K562 (cell line): ENCODE measurements around the gene ARHGEF16. TPM values are rescaled to one million over a fixed set of nuclear protein-coding genes. Genes with fewer than 3 reads are reported as not detected.

Experiments
- ATAC-seq: fragments of 200-7000 bp; cut with Tn5 transposase; 3 replicates; pipeline ENCODE4 v1.9.1; 2020; ENCODE audit warnings: moderate library complexity
- BruUV-seq: library from RNA; stranded (reverse); fragments of 400-500 nt; replicated peaks from 2 replicates; lab custom pipeline; 2021; lab: Mats Ljungman, UMichigan
- CTCF ChIA-PET: fragments of 300-600 bp; formaldehyde crosslinking; extraction: SDS; loops from one replicate; lab custom pipeline; 2021; ENCODE audit warnings: low intra/inter-chr PET ratio; lab: Yijun Ruan, JAX
- POLR2A ChIA-PET: fragments of 300-600, 350-650 bp; sonication (Branson Sonifier 250); formaldehyde crosslinking; extraction: SDS; loops from one replicate; lab custom pipeline; 2021; ENCODE audit warnings: antibody characterized with exemption, inconsistent platforms; lab: Yijun Ruan, JAX
- DNase-seq, 4 experiments: peaks; one replicate each; pipeline versions ENCODE4 v3.0.0 to v3.0.0-alpha.2; 2011 to 2018; ENCODE audit warnings: low spot score in 3 of 4, mixed read lengths in 3 of 4; ENCODE audit errors: extremely low read depth in 1 of 4
- FAIRE-seq: peaks from 2 replicates; lab custom pipeline; 2011; peaks lifted over from hg19 to GRCh38; lab: Jason Lieb, UNC
- H2AFZ ChIP-seq: 2 replicates; pipeline ENCODE4 v1.6.0; 2011; ENCODE audit warnings: low read depth, low read length, control low read depth, inconsistent platforms
- H3K27ac ChIP-seq: fragments of 200-600 bp; 3 replicates; pipeline ENCODE4 v1.8.0; 2011; ENCODE audit warnings: low read depth, mild to moderate bottlenecking, control low read depth, inconsistent platforms, low read length, moderate library complexity, mixed read lengths; ENCODE audit errors: extremely low read depth
- H3K27me3 ChIP-seq, 2 experiments: fragments of 300-600 bp in 1 of 2; 2 replicates in 1 of 2; 3 replicates in 1 of 2; pipeline versions ENCODE4 v1.6.0 to v1.8.0; 2011; ENCODE audit warnings: inconsistent platforms in 2 of 2, low read length in 2 of 2, mild to moderate bottlenecking in 1 of 2, mixed read lengths in 1 of 2, moderate library complexity in 1 of 2; ENCODE audit not compliant: control insufficient read depth in 2 of 2, insufficient read depth in 2 of 2
- H3K36me3 ChIP-seq: fragments of 300-600 bp; 3 replicates; pipeline ENCODE4 v1.8.0; 2011; ENCODE audit warnings: mild to moderate bottlenecking, low read length, inconsistent platforms; ENCODE audit not compliant: control insufficient read depth, insufficient read depth
- H3K4me1 ChIP-seq, 2 experiments: fragments of 200-600 bp in 1 of 2; replicated peaks in 1 of 2; 2 replicates in 1 of 2; 3 replicates in 1 of 2; pipeline versions ENCODE4 v1.5.1 to v1.8.0; 2011; ENCODE audit warnings: inconsistent platforms in 2 of 2, low read length in 2 of 2, mild to moderate bottlenecking in 1 of 2, mixed read lengths in 1 of 2, moderate library complexity in 1 of 2; ENCODE audit not compliant: control insufficient read depth in 2 of 2, insufficient read depth in 2 of 2
- H3K4me2 ChIP-seq: 2 replicates; pipeline ENCODE4 v1.6.1; 2011; ENCODE audit warnings: low read length, control low read depth, inconsistent platforms, mixed read lengths; ENCODE audit not compliant: insufficient read depth
- H3K4me3 ChIP-seq: fragments of 200-600 bp; sonication (generic), shearing (Covaris generic); 2 replicates; pipeline ENCODE4 v1.5.1; 2016; ENCODE audit warnings: control low read depth, inconsistent platforms
- H3K79me2 ChIP-seq: fragments of 200-600 bp; 3 replicates; pipeline ENCODE4 v1.8.0; 2011; ENCODE audit warnings: low read length, inconsistent platforms; ENCODE audit not compliant: control insufficient read depth, insufficient read depth
- H3K9ac ChIP-seq, 2 experiments: 2 replicates each; pipeline versions ENCODE4 v1.6.0 to v1.6.1; 2011; ENCODE audit warnings: low read depth in 2 of 2, low read length in 2 of 2, control low read depth in 1 of 2, inconsistent platforms in 1 of 2, mild to moderate bottlenecking in 1 of 2, mixed read lengths in 1 of 2; ENCODE audit not compliant: insufficient read depth in 1 of 2
- H3K9me1 ChIP-seq: one replicate; pipeline ENCODE4 v1.6.0; 2011; ENCODE audit warnings: inconsistent platforms, mild to moderate bottlenecking, low read length, moderate library complexity; ENCODE audit not compliant: control insufficient read depth, insufficient read depth
- H3K9me3 ChIP-seq: replicated peaks from 2 replicates; pipeline ENCODE4 v1.5.1; 2011; ENCODE audit warnings: low read depth, low read length, inconsistent platforms; ENCODE audit not compliant: control insufficient read depth, insufficient read depth
- H4K20me1 ChIP-seq: replicated peaks from 2 replicates; pipeline ENCODE4 v1.6.1; 2011; ENCODE audit warnings: low read length, inconsistent platforms, mixed read lengths; ENCODE audit not compliant: control insufficient read depth, insufficient read depth
- CHD4 ChIP-seq: fragments of 200-600 bp; sonication (generic); IDR thresholded peaks from 3 replicates; pipeline ENCODE4 v1.6.1; 2012; ENCODE audit warnings: low read depth, mild to moderate bottlenecking, mixed read lengths, low read length, inconsistent platforms; ENCODE audit not compliant: insufficient read depth, insufficient replicate concordance, poor library complexity, severe bottlenecking
- HEY1 ChIP-seq: fragments of 250-450 bp; sonication (Bioruptor Pico); IDR thresholded peaks from 2 replicates; pipeline ENCODE4 v1.5.0; 2020; ENCODE audit warnings: mild to moderate bottlenecking, moderate library complexity, borderline replicate concordance
- HOMEZ ChIP-seq: fragments of 250-450 bp; sonication (Bioruptor Pico); IDR thresholded peaks from 2 replicates; pipeline ENCODE4 v1.4.0; 2020; ENCODE audit warnings: mild to moderate bottlenecking, moderate library complexity
- POLR2AphosphoS5 ChIP-seq: IDR thresholded peaks from 2 replicates; pipeline ENCODE4 v1.6.1; 2011; ENCODE audit warnings: mild to moderate bottlenecking, low read depth, low read length, moderate library complexity; ENCODE audit not compliant: control insufficient read depth, insufficient read depth
- PRMT5 ChIP-seq: sonication (generic); formaldehyde crosslinking; IDR thresholded peaks from 2 replicates; pipeline ENCODE4 v1.5.0; 2020; ENCODE audit warnings: missing genetic modification reagents
- RAD21 ChIP-seq, 2 experiments: fragments of 250-450 bp in 1 of 2; fragments of 450-650 bp in 1 of 2; sonication (Bioruptor Pico) in 1 of 2; formaldehyde crosslinking in 1 of 2; IDR thresholded peaks in 1 of 2; conservative IDR thresholded peaks in 1 of 2; 2 replicates each; pipeline versions ENCODE4 v1.4.0 to v1.8.0; 2020 to 2022; ENCODE audit warnings: mild to moderate bottlenecking in 2 of 2, moderate library complexity in 1 of 2
- SMC3 ChIP-seq: conservative IDR thresholded peaks from 2 replicates; pipeline ENCODE4 v1.6.1; 2011; ENCODE audit warnings: low read depth, low read length, improper control_type of control experiment; ENCODE audit not compliant: insufficient read depth
- SNAPC5 ChIP-seq: fragments of 250-450 bp; sonication (Bioruptor Pico); IDR thresholded peaks from 2 replicates; pipeline ENCODE4 v1.8.0; 2021; ENCODE audit warnings: moderate library complexity, mild to moderate bottlenecking, inconsistent platforms
- SREBF2 ChIP-seq: sonication (generic); formaldehyde crosslinking; IDR thresholded peaks from 2 replicates; pipeline ENCODE4 v1.4.0; 2020; ENCODE audit warnings: mild to moderate bottlenecking, missing genetic modification reagents
- TGIF2 ChIP-seq: sonication (generic); formaldehyde crosslinking; IDR thresholded peaks from 2 replicates; pipeline ENCODE4 v1.8.1; 2022; ENCODE audit warnings: mild to moderate bottlenecking, missing genetic modification reagents, moderate library complexity
- ZKSCAN3 ChIP-seq: fragments of 250-450 bp; sonication (Bioruptor Pico); IDR thresholded peaks from 2 replicates; pipeline ENCODE4 v1.4.0; 2020
- ZNF449 ChIP-seq: fragments of 250-450 bp; sonication (Bioruptor Pico); IDR thresholded peaks from 2 replicates; pipeline ENCODE4 v1.8.0; 2022; ENCODE audit warnings: moderate library complexity, mild to moderate bottlenecking, inconsistent platforms
- ZNF518B ChIP-seq: fragments of 250-450 bp; sonication (Bioruptor Pico); IDR thresholded peaks from 2 replicates; pipeline ENCODE4 v1.5.0; 2021; ENCODE audit warnings: mild to moderate bottlenecking, moderate library complexity
- whole genome bisulfite sequencing: fragments of 100-300 bp; shearing (Covaris generic); methylation state at CpG from one replicate; pipeline ENCODE4 v1.1.6; 2016; ENCODE audit warnings: low coverage, mixed read lengths; ENCODE audit not compliant: insufficient coverage; ENCODE audit errors: missing lambda C conversion rate; 5-methylcytosine and 5-hydroxymethylcytosine counted together
- in situ Hi-C: fragments of 300-500 bp; cut with MboI; formaldehyde crosslinking; loops from 4 replicates; pipeline ENCODE4 v1.15.0; 2018; ENCODE audit warnings: inconsistent platforms, mixed read lengths
- intact Hi-C: fragments of 100-400 bp; cut with micrococcal nuclease; formaldehyde crosslinking; loops from 2 replicates; pipeline ENCODE4 v1.14.2; 2022
- polyA plus RNA-seq, 8 experiments: library from polyadenylated mRNA; depleted of rRNA in 4 of 8; stranded (reverse) in 5 of 8; unstranded in 3 of 8; fragments of >200 nt; fragmentation: Nextera tagmentation in 2 of 8; fragmentation: Illumina TruSeq in 1 of 8; extraction: Ambion mirVana in 2 of 8; extraction: Trizol in 1 of 8; gene quantifications; 2 replicates each; pipeline versions ENCODE4 v1.2.1 to v1.2.3, GENCODE V29; 2011 to 2014; ENCODE audit warnings: inconsistent platforms in 1 of 8, missing spikeins in 1 of 8
- total RNA-seq, 7 experiments: library from RNA; depleted of rRNA in 6 of 7; stranded (reverse); fragments of >200 nt in 6 of 7; fragmentation: Illumina TruSeq in 2 of 7; extraction: Trizol in 2 of 7; gene quantifications; 2 replicates each; pipeline versions ENCODE4 v1.2.1 to v1.2.3, GENCODE V29; 2011 to 2021; ENCODE audit warnings: low replicate concordance in 1 of 7

The ARHGEF16 gene
- total and polyA plus RNA-seq, 9 of the 15 experiments (the other 6 are each of a cell fraction or from before 2014, with no cell fraction given) = 0.15 to 1.2 (median 0.49) TPM; not detected in 2

- DNase-seq = no peak
- no peaks in the 10 kb centered on the region for H3K9me1 ChIP-seq
- H3K4me2 ChIP-seq = no peak overlapping the region
- peaks cover 0 to 7% of the 10 kb centered on the region in 2 experiments; a peak in 1 of 5 replicates for H3K4me1 ChIP-seq
- H3K36me3 ChIP-seq = no peaks in the 10 kb centered on the region
- CTCF ChIA-PET = no interaction called here
- H4K20me1 ChIP-seq = peaks cover 3% of the 10 kb centered on the region; the same call in 1 of the 2 replicates
- H3K27ac ChIP-seq = no peak overlapping the region
- in situ Hi-C loops (loop anchor here (5.0 to 10.0 kb wide), 2 partner anchors 417 to 595 kb away; no protein-coding TSS in a partner anchor), intact Hi-C loops (loop anchor here (10.0 kb wide), 1 partner anchor 1005 kb away; the partner anchor contains the start of gene PEX10)
- no peak for ATAC-seq
- H3K27me3 ChIP-seq = peaks cover 7 to 43% of the 10 kb centered on the region in 2 experiments
- H3K79me2 ChIP-seq = no peaks in the 10 kb centered on the region
- peaks cover 4% of the 10 kb centered on the region; the same call in 1 of the 2 replicates for H3K9me3 ChIP-seq
- no peak overlapping the region for H3K9ac ChIP-seq
- POLR2A ChIA-PET = interaction anchor here (0.5 to 0.6 kb wide), 3 partner anchors 11 to 102 kb away, joined by 3 read pairs; no protein-coding TSS in a partner anchor
- no TSS peak for BruUV-seq
- FAIRE-seq = no peak
- no peak overlapping the region for H2AFZ ChIP-seq
- H3K4me3 ChIP-seq = no peak overlapping the region
- WGBS = under 1% methylated on average over 15 of the region's 15 CpGs
- TF ChIP-seq ZKSCAN3 (CRISPR knock-in tag) (no peak), RAD21 (CRISPR knock-in tag; conservative IDR thresholded peaks at IDR 0.05 in 1 of 2, IDR thresholded peaks at IDR 0.05 in 1 of 2) (no peak), SNAPC5 (CRISPR knock-in tag) (no peak), POLR2AphosphoS5 (no peak), SREBF2 (CRISPR knock-in tag) (no peak), CHD4 (no peak), HOMEZ (no peak), HEY1 (CRISPR knock-in tag) (no peak), ZNF449 (CRISPR knock-in tag) (no peak), PRMT5 (CRISPR knock-in tag) (no peak), SMC3 (no peak), ZNF518B (no peak), TGIF2 (CRISPR knock-in tag) (no peak)
These were observed 34.9 kb upstream of the ARHGEF16 start for GRCh38 chr1:3419415-3420204.
